A549 (cell line): ENCODE data around the gene SASS6. TPM values are rescaled to one million over a fixed set of nuclear protein-coding genes. Genes with fewer than 3 reads are reported as not detected.

Experiments used
- ATAC-seq, 2 experiments: fragments of 200-7000 bp in 1 of 2; fragments of >200 bp in 1 of 2; cut with Nextera tagmentation in 1 of 2; cut with Tn5 transposase in 1 of 2; 3 replicates each; pipeline versions ENCODE4 v1.8.0 to v1.9.1; 2018 to 2020; ENCODE audit warnings: mild to moderate bottlenecking in 1 of 2, moderate library complexity in 1 of 2
- CTCF ChIA-PET: fragments of 300-600 bp; sonication (Branson Sonifier 250); formaldehyde crosslinking; extraction: SDS; loops from one replicate; lab custom pipeline; 2021; ENCODE audit warnings: antibody characterized with exemption, inconsistent platforms; lab: Yijun Ruan, JAX
- POLR2A ChIA-PET: fragments of 350-600 bp; formaldehyde crosslinking; extraction: SDS; loops from one replicate; lab custom pipeline; 2021; ENCODE audit warnings: antibody characterized with exemption, inconsistent platforms; lab: Yijun Ruan, JAX
- DNase-seq, 2 experiments: peaks; one replicate each; pipeline versions ENCODE4 v3.0.0 to v3.0.0-alpha.2; 2011 to 2016; ENCODE audit warnings: low read depth in 1 of 2, low spot score in 1 of 2
- FAIRE-seq: peaks from 2 replicates; lab custom pipeline; 2011; peaks lifted over from hg19 to GRCh38; lab: Jason Lieb, UNC
- H3K27ac ChIP-seq, 2 experiments: fragments of >200 bp; sonication (Bioruptor Twin); formaldehyde crosslinking; 3 replicates each; pipeline ENCODE4 v1.5.1; 2016 to 2017
- H3K4me1 ChIP-seq: fragments of >200 bp; sonication (Bioruptor Twin); formaldehyde crosslinking; 3 replicates; pipeline ENCODE4 v1.6.1; 2016
- H3K4me2 ChIP-seq: fragments of >200 bp; sonication (Bioruptor Twin); formaldehyde crosslinking; 3 replicates; pipeline ENCODE4 v1.6.1; 2016
- H3K4me3 ChIP-seq: fragments of >200 bp; sonication (Bioruptor Twin); formaldehyde crosslinking; 3 replicates; pipeline ENCODE4 v1.5.1; 2016
- H3K9me3 ChIP-seq: fragments of >200 bp; sonication (Bioruptor Twin); formaldehyde crosslinking; 3 replicates; pipeline ENCODE4 v1.6.1; 2016
- CBX8 ChIP-seq: fragments of 200-600 bp; sonication (generic); IDR thresholded peaks from 2 replicates; pipeline ENCODE4 v1.6.1; 2016
- CEBPB ChIP-seq, 2 experiments: fragments of >200 bp in 1 of 2; sonication (Bioruptor Twin) in 1 of 2; formaldehyde crosslinking in 1 of 2; IDR thresholded peaks; 2 replicates each; pipeline ENCODE4 v1.6.1; 2012 to 2016
- ESRRA ChIP-seq: fragments of 150-350 bp; IDR thresholded peaks from 2 replicates; pipeline ENCODE4 v1.6.1; 2014; ENCODE audit warnings: mild to moderate bottlenecking, low read length, borderline replicate concordance
- FOSB ChIP-seq: fragments of 250-450 bp; sonication (Bioruptor Pico); IDR thresholded peaks from 2 replicates; pipeline ENCODE4 v1.5.0; 2020; ENCODE audit warnings: mild to moderate bottlenecking, moderate library complexity
- HDAC2 ChIP-seq: fragments of 200-600 bp; sonication (generic); IDR thresholded peaks from 2 replicates; pipeline ENCODE4 v1.6.1; 2016
- HMGXB4 ChIP-seq: fragments of 250-450 bp; sonication (Bioruptor Pico); IDR thresholded peaks from 2 replicates; pipeline ENCODE4 v1.5.0; 2021; ENCODE audit warnings: mild to moderate bottlenecking, moderate library complexity, borderline replicate concordance
- HOXA7 ChIP-seq: fragments of 250-450 bp; sonication (Bioruptor Pico); IDR thresholded peaks from 2 replicates; pipeline ENCODE4 v1.5.0; 2020; ENCODE audit warnings: mild to moderate bottlenecking, moderate library complexity
- JUN ChIP-seq, 2 experiments: fragments of >200 bp; sonication (Bioruptor Twin); formaldehyde crosslinking; IDR thresholded peaks; 2 replicates in 1 of 2; 3 replicates in 1 of 2; pipeline ENCODE4 v1.6.1; 2016 to 2017
- KDM5A ChIP-seq: fragments of 200-600 bp; sonication (generic); IDR thresholded peaks from 2 replicates; pipeline ENCODE4 v1.6.1; 2016; ENCODE audit warnings: antibody characterized with exemption, mild to moderate bottlenecking
- MYC ChIP-seq: IDR thresholded peaks from 2 replicates; pipeline ENCODE4 v1.6.1; 2012; ENCODE audit warnings: mild to moderate bottlenecking, inconsistent platforms, low read length, improper control_type of control experiment, borderline replicate concordance
- PHF8 ChIP-seq: fragments of 200-600 bp; sonication (generic); IDR thresholded peaks from 2 replicates; pipeline ENCODE4 v1.6.1; 2016; ENCODE audit warnings: low read depth, mild to moderate bottlenecking, antibody characterized with exemption, moderate library complexity, borderline replicate concordance
- POLR2A ChIP-seq: IDR thresholded peaks from 2 replicates; pipeline ENCODE4 v1.6.1; 2012; ENCODE audit warnings: mild to moderate bottlenecking, low read length
- SREBF2 ChIP-seq: fragments of 450-650 bp; IDR thresholded peaks from 2 replicates; pipeline ENCODE4 v1.6.1; 2014; ENCODE audit warnings: mild to moderate bottlenecking, moderate library complexity
- ZC3H11A ChIP-seq: fragments of 450-650 bp; IDR thresholded peaks from 2 replicates; pipeline ENCODE4 v1.6.1; 2014; ENCODE audit warnings: antibody characterized with exemption, mild to moderate bottlenecking
- ZNF302 ChIP-seq: fragments of 250-450 bp; sonication (Bioruptor Pico); IDR thresholded peaks from 2 replicates; pipeline ENCODE4 v1.9.0; 2021; ENCODE audit warnings: inconsistent platforms, mild to moderate bottlenecking, moderate library complexity
- WGBS: methylation state at CpG from one replicate; pipeline ENCODE4 v1.1.6; 2017; ENCODE audit errors: missing lambda C conversion rate; 5-methylcytosine and 5-hydroxymethylcytosine counted together
- polyA minus RNA-seq: library from RNA; depleted of rRNA, polyadenylated mRNA; stranded (reverse); fragments of >200 nt; gene quantifications from 2 replicates; pipeline ENCODE4 v1.2.3, GENCODE V29; 2011; rRNA and poly(A)+ RNA removed
- polyA plus RNA-seq, 4 experiments: library from polyadenylated mRNA; depleted of rRNA in 3 of 4; stranded (reverse); fragments of >200 nt; fragmentation: RNase III in 1 of 4; extraction: RNeasy Plus Mini Kit Qiagen cat#74134 plus additional on column Dnase treatment in 1 of 4; gene quantifications; 2 replicates in 3 of 4; 3 replicates in 1 of 4; pipeline ENCODE4 v1.2.3, GENCODE V29; 2011 to 2017
- TF ChIP-seq, protein P1 (sequence below): IDR thresholded peaks from 2 replicates; pipeline ENCODE4 v1.6.1; 2012; ENCODE audit warnings: low read depth, borderline replicate concordance
- TF ChIP-seq, protein P2 (sequence below): IDR thresholded peaks from 2 replicates; pipeline ENCODE4 v1.6.1; 2012
- TF ChIP-seq, protein P3 (sequence below): fragments of 250-450 bp; sonication (Bioruptor Pico); IDR thresholded peaks from 2 replicates; pipeline ENCODE4 v1.5.0; 2020; ENCODE audit warnings: low read depth, mild to moderate bottlenecking, moderate library complexity

SASS6 gene, protein sequence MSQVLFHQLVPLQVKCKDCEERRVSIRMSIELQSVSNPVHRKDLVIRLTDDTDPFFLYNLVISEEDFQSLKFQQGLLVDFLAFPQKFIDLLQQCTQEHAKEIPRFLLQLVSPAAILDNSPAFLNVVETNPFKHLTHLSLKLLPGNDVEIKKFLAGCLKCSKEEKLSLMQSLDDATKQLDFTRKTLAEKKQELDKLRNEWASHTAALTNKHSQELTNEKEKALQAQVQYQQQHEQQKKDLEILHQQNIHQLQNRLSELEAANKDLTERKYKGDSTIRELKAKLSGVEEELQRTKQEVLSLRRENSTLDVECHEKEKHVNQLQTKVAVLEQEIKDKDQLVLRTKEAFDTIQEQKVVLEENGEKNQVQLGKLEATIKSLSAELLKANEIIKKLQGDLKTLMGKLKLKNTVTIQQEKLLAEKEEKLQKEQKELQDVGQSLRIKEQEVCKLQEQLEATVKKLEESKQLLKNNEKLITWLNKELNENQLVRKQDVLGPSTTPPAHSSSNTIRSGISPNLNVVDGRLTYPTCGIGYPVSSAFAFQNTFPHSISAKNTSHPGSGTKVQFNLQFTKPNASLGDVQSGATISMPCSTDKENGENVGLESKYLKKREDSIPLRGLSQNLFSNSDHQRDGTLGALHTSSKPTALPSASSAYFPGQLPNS
- 3.7 and 4.0 TPM in 2 replicates for polyA plus RNA-seq (2011; rRNA removed)
- polyA plus RNA-seq (2012; cell fraction: cytosol; rRNA removed), result 0.57 and 0.66 TPM in 2 replicates
- 0.44 and 0.83 TPM in 2 replicates for polyA plus RNA-seq (2012; cell fraction: nucleus; rRNA removed)
- polyA plus RNA-seq (2017; fragmentation: RNase III; extraction: RNeasy Plus Mini Kit Qiagen cat#74134 plus additional on column Dnase treatment), result 4.5 to 5.5 TPM (median 5.2 TPM) in 3 replicates
- polyA minus RNA-seq, result 0.87 and 1.6 TPM in 2 replicates

DNA sequence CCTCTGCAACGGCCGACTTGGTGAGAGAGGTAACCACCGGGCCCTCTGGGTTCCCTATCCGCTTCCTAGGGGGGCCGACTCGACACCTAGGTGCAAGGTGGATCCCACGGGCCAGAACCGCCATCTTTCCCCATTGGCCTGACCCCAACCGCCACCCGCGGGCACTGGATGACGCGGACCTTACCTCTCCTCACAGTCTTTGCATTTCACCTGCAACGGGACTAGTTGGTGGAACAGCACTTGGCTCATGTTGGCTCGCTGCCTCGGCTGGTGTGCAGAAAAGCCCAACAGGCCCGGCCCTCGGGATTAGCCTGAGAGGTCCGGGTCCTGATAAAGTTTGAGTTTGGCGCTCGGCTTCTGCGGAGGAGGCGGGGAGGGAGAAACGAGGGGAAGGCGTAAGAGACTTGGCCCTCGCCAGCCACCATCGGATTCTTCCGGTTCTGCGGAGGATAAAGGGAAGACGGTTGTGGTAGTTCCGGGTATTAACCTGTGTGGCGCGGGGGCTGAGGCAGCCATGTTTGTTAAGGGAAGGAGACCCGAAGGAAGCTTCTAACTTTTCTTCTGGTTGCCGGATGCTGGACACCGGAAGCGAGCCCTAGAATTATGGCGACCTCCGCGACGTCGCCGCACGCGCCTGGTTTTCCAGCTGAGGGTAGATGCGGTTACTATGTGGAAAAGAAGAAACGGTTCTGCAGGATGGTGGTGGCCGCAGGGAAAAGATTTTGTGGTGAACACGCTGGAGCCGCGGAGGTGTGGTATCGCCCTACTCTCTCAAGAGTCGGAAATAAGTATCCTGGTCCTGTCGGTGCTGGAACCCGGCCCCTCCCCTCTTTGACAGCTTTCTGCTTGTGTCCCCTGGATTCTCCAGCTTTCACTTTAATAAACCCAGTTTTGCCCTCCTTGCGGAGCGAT is at the start of gene SASS6, which contains the start of gene TRMT13:
SASS6 (minus strand) TSS at position 365 of the 912 bp plus-strand sequence; CDS start at position 249, 116 bp downstream.
TRMT13 (plus strand) TSS at position 598 of the 912 bp plus-strand sequence; CDS start at position 604, 6 bp downstream.
- FAIRE-seq (no peak), ATAC-seq (peak; percentile 99), DNase-seq (peak; percentile 69 to 97)
- Histone ChIP-seq H3K9me3 (no peaks in the 10 kb centered on the region), H3K4me1 (peaks cover 24% of the 10 kb centered on the region), H3K27ac (peak within 1 kb of the TSS; percentile 83 to 90), H3K4me3 (peak within 1 kb of the TSS; percentile 95), H3K4me2 (peak within 1 kb of the TSS; percentile 86)
- no peak for TF ChIP-seq SREBF2
- TF ChIP-seq PHF8, result peak; percentile 20
- TF ChIP-seq HOXA7 (CRISPR knock-in tag), result no peak
- TF ChIP-seq CBX8, result no peak
- TF ChIP-seq, protein P1, sequence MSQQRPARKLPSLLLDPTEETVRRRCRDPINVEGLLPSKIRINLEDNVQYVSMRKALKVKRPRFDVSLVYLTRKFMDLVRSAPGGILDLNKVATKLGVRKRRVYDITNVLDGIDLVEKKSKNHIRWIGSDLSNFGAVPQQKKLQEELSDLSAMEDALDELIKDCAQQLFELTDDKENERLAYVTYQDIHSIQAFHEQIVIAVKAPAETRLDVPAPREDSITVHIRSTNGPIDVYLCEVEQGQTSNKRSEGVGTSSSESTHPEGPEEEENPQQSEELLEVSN, result peak; percentile 82
- no peak for TF ChIP-seq ZNF302 (CRISPR knock-in tag)
- TF ChIP-seq, protein P2, sequence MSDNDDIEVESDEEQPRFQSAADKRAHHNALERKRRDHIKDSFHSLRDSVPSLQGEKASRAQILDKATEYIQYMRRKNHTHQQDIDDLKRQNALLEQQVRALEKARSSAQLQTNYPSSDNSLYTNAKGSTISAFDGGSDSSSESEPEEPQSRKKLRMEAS, result peak; percentile 86
- peak in 1 of 2 experiments; percentile 13; a peak in 1 of 4 replicates for TF ChIP-seq CEBPB (IDR thresholded peaks at IDR 0.05)
- TF ChIP-seq HDAC2, result peak; percentile 69; the same call in 1 of the 2 replicates
- no peak for TF ChIP-seq ZC3H11A
- TF ChIP-seq JUN (IDR thresholded peaks at IDR 0.05), result peak; percentile 74 to 77; a peak in 4 of 5 replicates
- TF ChIP-seq POLR2A, result peak; percentile 50
- TF ChIP-seq KDM5A, result peak; percentile 72; the same call in 1 of the 2 replicates
- TF ChIP-seq MYC, result no peak
- no peak for TF ChIP-seq ESRRA
- WGBS, result 2% methylated on average over 35 of the region's 57 CpGs
- ChIA-PET CTCF (no interaction called here), POLR2A (interaction anchor here (0.6 to 1.3 kb wide), 6 partner anchors 9 to 220 kb away, joined by 3 to 7 read pairs (median 4); partner anchors contain the start of genes CDC14A, DBT and SLC35A3)

GRCh38 chr1:100178091-100178490 is 45.4 kb upstream of the SASS6 start, which contains the start of gene LRRC39:
Gene LRRC39, minus strand, starts transcription at chr1:100178256. Its CDS starts 9,740 bp downstream, at chr1:100168516.
- no peak for DNase-seq
- no peak for FAIRE-seq
- H3K9me3 ChIP-seq, result no peaks in the 10 kb centered on the region
- H3K27ac ChIP-seq, result no peak within 1 kb of the TSS
- no peak within 1 kb of the TSS for H3K4me3 ChIP-seq
- WGBS, result 73% methylated on average over 5 of the region's 5 CpGs
- POLR2A ChIA-PET, result no interaction called here
- no peak within 1 kb of the TSS for H3K4me2 ChIP-seq
- TF ChIP-seq SREBF2 (no peak), CEBPB (IDR thresholded peaks at IDR 0.05) (no peak), HMGXB4 (CRISPR knock-in tag) (no peak), FOSB (CRISPR knock-in tag) (no peak)
- TF ChIP-seq, protein P3, sequence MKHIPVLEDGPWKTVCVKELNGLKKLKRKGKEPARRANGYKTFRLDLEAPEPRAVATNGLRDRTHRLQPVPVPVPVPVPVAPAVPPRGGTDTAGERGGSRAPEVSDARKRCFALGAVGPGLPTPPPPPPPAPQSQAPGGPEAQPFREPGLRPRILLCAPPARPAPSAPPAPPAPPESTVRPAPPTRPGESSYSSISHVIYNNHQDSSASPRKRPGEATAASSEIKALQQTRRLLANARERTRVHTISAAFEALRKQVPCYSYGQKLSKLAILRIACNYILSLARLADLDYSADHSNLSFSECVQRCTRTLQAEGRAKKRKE (CRISPR knock-in tag), result no peak
- no peaks in the 10 kb centered on the region for H3K4me1 ChIP-seq
- ATAC-seq, result no peak
- CTCF ChIA-PET, result no interaction called here
